GM10266 (cell line): ENCODE measurements around the gene CCDC12.

Experiments used
- DNase-seq: peaks from one replicate; pipeline ENCODE4 v3.0.0; 2012; ENCODE audit errors: extremely low spot score
- CTCF ChIP-seq: IDR thresholded peaks from 2 replicates; pipeline ENCODE4 v1.5.1; 2012; ENCODE audit warnings: mild to moderate bottlenecking, low read depth; ENCODE audit not compliant: control insufficient read depth, insufficient read depth; ENCODE audit errors: missing control alignments

The CCDC12 gene

DNA sequence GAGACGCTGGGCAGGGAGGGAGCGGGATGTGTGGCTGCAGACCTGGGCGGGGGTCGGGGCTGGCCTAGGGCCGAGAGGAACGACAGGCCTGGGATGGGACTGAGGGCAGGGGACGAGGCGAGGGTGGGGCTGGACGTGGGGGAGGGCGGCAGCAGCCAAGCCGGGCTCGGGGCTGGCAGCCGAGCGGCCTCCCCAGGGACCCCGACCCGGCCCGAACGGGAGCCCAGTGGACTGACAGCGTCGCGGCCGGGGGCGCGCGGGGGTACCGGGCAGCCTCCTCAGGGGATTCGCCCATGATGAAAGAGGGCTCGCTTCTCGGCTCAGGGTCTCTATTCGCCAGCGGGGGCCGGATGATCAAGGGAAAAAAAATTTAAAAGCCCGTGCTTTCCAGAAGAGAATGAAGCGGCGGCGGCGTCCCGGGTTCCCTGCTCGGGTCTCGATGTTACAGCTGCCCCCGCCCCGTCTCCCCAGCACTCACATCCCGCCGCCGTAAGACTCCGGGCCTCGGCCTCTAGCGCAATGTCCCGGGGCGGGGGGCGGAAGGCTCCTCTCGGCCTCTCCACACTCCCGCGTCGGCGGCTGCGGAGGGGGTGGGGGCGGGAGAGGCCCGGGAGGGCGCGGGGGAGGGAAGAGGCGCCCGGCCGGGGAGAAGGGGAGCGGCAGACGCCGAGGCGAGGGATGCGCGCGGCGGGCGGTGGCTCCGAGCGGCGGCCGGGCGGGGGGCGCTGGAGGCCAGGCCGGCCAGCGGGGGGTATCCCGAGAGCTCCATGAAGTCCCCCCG, 94.8 kb downstream of the CCDC12 start:
- TF ChIP-seq CTCF, result no peak

GRCh38 chr3:46880884-46881595, 95.5 kb downstream of the CCDC12 start:
- DNase-seq, result no peak
- TF ChIP-seq CTCF, result no peak

More for the DNA sequence above, 94.8 kb downstream of the CCDC12 start:
- peak; percentile 60 for DNase-seq

DNA sequence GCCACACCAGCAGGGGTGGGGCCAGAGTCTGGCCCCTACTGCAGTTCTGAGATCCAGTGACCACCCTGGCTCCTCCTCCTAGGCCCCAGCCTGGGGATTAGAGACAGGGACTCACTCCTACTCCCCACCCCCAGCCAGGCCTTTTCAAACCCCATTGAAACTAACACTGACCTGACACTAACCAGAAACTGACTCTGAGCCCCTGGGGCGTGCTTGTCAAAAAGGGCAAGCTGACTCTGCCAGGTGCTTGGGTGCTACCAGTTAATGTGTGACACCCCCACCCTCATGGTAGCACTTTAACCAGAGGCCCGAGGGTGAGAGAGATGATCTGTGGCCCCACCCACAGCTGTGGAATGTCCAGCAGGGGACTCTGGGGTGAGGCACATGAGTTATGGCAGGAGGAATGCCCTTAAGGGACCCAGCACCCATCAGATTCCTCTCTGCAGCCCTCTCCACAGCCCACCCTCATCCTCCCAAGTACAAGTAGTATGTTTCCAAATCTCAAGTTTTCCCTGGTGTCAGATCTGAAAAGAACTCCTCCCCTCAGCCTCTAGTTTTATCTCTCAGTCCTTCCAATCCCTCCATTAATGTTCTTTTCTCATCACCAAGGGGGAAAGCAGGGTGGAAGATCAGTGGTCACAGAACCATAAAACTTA, 97.6 kb downstream of the CCDC12 start:
- no peak for DNase-seq
- no peak for TF ChIP-seq CTCF

DNA sequence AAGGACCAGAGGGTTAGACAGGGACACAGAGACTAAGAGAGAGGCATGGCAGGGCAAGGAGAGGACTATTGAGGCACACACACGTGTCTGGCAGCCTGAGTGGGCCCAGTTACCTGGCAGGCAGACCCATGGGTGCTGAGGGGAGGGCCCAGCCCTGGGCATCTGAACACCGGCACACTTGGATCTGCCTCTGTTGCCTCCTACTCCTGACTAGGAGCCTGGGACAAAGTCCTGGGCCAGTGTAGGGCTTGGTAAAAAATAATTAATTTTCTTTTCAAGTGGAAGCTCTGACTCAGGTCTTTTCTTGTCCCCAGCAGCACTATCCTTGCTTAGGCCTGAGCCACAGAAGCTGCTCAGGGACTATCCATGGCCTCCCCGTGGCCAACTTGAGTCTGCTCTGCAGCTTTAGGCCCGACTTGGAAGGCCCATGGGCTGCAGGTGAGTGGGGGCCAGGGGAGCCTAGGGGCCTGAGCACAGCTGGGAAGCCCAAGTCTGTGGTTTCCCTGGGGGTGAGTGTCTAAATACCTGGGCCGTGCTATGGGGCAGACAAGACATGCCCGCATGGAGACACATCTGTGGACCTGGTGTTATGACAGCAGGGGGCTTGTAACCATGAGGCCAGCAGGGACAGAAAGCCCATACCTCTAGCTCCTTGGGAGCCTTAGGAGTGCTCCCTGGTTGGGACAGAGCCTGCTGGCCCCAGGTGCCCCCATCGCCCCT, 99.0 kb downstream of the CCDC12 start, which contains the start of gene PTH1R:
TSS of gene PTH1R (plus strand) at position 316 of the 720 bp plus-strand sequence. CDS start 5,839 bp downstream, outside the sequence.
- no peak for TF ChIP-seq CTCF
- no peak for DNase-seq

DNA sequence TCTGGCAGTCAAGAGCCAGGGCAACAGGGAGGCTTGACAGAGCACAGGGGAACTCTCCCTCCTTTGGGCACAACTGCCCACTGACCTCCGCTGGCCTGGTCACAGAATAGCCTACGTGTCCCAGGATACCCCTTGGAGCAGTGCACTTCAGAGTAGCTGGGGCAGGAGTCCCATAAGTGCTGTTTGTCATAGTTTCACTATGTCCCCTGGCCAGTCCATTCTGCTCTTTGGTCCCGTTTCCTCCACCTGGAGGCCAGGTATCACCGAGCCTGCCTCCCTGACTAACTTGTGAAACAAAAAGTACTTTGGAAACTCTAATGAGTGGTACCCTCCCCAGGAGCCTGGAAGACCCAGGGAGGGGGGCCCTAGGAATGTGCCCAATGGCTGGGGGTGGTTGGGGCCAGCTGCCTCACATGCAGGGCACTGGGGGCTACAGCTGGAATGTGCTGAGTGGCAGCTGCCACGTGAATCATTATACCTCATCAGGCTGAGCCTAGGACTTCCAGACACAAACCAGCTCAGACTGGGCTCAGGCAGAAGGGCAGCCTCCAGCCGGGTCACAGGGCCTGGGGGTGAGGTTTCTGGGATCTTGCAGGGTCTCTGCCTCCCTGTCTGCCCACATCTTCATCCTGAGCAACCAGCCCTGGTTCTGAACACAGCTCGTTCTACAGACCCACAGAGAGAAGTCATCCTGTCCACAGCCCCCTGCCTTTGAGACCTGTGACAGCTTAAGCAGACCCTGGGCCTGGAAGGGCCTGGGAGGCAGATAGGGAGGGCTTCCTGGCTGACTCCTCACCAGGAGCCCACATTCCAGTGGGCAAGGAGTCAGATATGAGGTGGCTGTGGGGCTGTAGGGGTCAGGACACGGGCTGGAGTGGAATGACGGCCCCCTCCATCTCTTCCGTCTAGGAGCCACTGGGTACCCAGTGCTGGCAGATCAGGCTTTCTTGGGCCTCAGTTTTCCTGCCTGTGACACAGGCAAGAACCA, 99.9 kb downstream of the CCDC12 start:
- DNase-seq, result no peak
- TF ChIP-seq CTCF, result no peak

DNA sequence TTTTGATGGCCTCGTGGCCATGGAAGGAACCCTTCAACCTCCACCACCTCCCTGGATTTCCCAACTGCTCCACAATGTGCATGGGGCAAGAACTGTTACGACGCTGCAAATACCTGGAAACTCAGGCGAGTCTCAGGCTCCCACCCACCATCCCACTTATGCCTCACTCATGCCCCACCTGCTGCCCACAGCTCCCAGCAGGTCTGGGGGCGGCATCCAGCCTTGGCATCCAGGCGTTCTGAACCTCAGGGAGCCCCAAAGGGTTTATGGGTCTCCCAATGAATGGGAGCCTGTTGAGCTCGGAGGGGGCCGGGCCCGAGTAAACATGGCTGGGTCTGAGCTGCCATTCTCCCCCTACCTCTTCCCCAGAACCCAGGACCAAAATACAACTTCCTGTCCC, 101.0 kb downstream of the CCDC12 start:
- TF ChIP-seq CTCF, result no peak
- no peak for DNase-seq
